Vagina (tissue), 2 donors: Measurements from ENCODE around the gene MPZL3.

ENCODE experiments used
- POLR2AphosphoS5 ChIP-seq, 2 donors: sonication (generic); formaldehyde crosslinking; IDR thresholded peaks; one replicate each; pipeline ENCODE4 v1.9.0; 2017; ENCODE audit warnings: antibody characterized with exemption in 2 of 2, mild to moderate bottlenecking in 2 of 2, low read depth in 1 of 2; ENCODE audit not compliant: insufficient read depth in 1 of 2
- TF ChIP-seq, protein P1 (sequence below), 3 experiments: fragments of 450-650 bp in 2 of 3; fragments of 200-600 bp in 1 of 3; sonication (generic) in 1 of 3; IDR thresholded peaks; one replicate each; pipeline ENCODE4 v1.5.1; 2017 to 2019; ENCODE audit warnings: antibody characterized with exemption in 3 of 3, mild to moderate bottlenecking in 2 of 3, moderate library complexity in 2 of 3

- TF ChIP-seq, protein P1, sequence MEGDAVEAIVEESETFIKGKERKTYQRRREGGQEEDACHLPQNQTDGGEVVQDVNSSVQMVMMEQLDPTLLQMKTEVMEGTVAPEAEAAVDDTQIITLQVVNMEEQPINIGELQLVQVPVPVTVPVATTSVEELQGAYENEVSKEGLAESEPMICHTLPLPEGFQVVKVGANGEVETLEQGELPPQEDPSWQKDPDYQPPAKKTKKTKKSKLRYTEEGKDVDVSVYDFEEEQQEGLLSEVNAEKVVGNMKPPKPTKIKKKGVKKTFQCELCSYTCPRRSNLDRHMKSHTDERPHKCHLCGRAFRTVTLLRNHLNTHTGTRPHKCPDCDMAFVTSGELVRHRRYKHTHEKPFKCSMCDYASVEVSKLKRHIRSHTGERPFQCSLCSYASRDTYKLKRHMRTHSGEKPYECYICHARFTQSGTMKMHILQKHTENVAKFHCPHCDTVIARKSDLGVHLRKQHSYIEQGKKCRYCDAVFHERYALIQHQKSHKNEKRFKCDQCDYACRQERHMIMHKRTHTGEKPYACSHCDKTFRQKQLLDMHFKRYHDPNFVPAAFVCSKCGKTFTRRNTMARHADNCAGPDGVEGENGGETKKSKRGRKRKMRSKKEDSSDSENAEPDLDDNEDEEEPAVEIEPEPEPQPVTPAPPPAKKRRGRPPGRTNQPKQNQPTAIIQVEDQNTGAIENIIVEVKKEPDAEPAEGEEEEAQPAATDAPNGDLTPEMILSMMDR (IDR thresholded peaks at IDR 0.05) = no peak
- TF ChIP-seq POLR2AphosphoS5 (IDR thresholded peaks at IDR 0.05; ENCODE audit: insufficient read depth in 1 of 2, low read depth in 1 of 2) = no peak
Measured at GRCh38 chr11:118243161-118243560, 9.0 kb downstream of the MPZL3 start.
